MM.1S (cell line): ENCODE measurements around the gene PTCRA.

Experiments
- DNase-seq: peaks from one replicate; pipeline ENCODE4 v3.0.0-alpha.2; 2015
- H2AFZ ChIP-seq: fragments of 300-600 bp; sonication (generic); 2 replicates; pipeline ENCODE4 v1.6.0; 2016; ENCODE audit warnings: antibody characterized with exemption, low read length
- H3F3A ChIP-seq: fragments of 300-600 bp; sonication (generic); 2 replicates; pipeline ENCODE4 v1.6.1; 2016; ENCODE audit warnings: mild to moderate bottlenecking, antibody characterized with exemption, low read length, moderate library complexity, mixed read lengths; ENCODE audit not compliant: insufficient read depth
- H3K27ac ChIP-seq: fragments of 300-600 bp; sonication (generic); 2 replicates; pipeline ENCODE4 v1.5.1; 2016; ENCODE audit warnings: mild to moderate bottlenecking, low read length
- H3K27me3 ChIP-seq: fragments of 300-600 bp; sonication (generic); replicated peaks from 2 replicates; pipeline ENCODE4 v1.6.0; 2016; ENCODE audit warnings: low read length; ENCODE audit not compliant: insufficient read depth
- H3K36me3 ChIP-seq: fragments of 300-600 bp; sonication (generic); replicated peaks from 2 replicates; pipeline ENCODE4 v1.6.1; 2016; ENCODE audit warnings: mild to moderate bottlenecking, low read length, mixed read lengths; ENCODE audit not compliant: insufficient read depth
- H3K4me1 ChIP-seq: fragments of 300-600 bp; sonication (generic); 2 replicates; pipeline ENCODE4 v1.6.1; 2016; ENCODE audit warnings: low read length, mixed read lengths
- H3K4me2 ChIP-seq: fragments of 300-600 bp; sonication (generic); 2 replicates; pipeline ENCODE4 v1.6.0; 2016; ENCODE audit warnings: low read depth, low read length
- H3K4me3 ChIP-seq: fragments of 300-600 bp; sonication (generic); 2 replicates; pipeline ENCODE4 v1.5.1; 2016; ENCODE audit warnings: low read length, mixed read lengths
- H3K79me2 ChIP-seq: fragments of 300-600 bp; sonication (generic); 2 replicates; pipeline ENCODE4 v1.6.1; 2016; ENCODE audit warnings: mixed run types, low read length, mixed read lengths
- H3K9ac ChIP-seq: fragments of 300-600 bp; sonication (generic); 2 replicates; pipeline ENCODE4 v1.6.1; 2016; ENCODE audit warnings: low read length, mixed read lengths
- H3K9me2 ChIP-seq: fragments of 300-600 bp; sonication (generic); replicated peaks from 2 replicates; pipeline ENCODE4 v1.6.1; 2016; ENCODE audit warnings: mild to moderate bottlenecking, low read length, mixed read lengths; ENCODE audit not compliant: insufficient read depth
- H3K9me3 ChIP-seq: fragments of 300-600 bp; sonication (generic); replicated peaks from 2 replicates; pipeline ENCODE4 v1.6.1; 2016; ENCODE audit warnings: mild to moderate bottlenecking, low read length, mixed read lengths; ENCODE audit not compliant: insufficient read depth
- H4K20me1 ChIP-seq: fragments of 300-600 bp; sonication (generic); 2 replicates; pipeline ENCODE4 v1.6.1; 2016; ENCODE audit warnings: mild to moderate bottlenecking, low read length, moderate library complexity, mixed read lengths; ENCODE audit not compliant: insufficient read depth
- EZH2 ChIP-seq: fragments of 300-600 bp; sonication (generic); optimal IDR thresholded peaks from 2 replicates; pipeline ENCODE3; 2017; ENCODE audit warnings: low read depth, mild to moderate bottlenecking, antibody characterized with exemption, low read length, mixed read lengths
- EZH2phosphoT487 ChIP-seq: fragments of 300-600 bp; sonication (generic); IDR thresholded peaks from 2 replicates; pipeline ENCODE4 v1.6.1; 2018; ENCODE audit warnings: antibody characterized with exemption, low read length
- TF ChIP-seq, protein P1 (sequence below): fragments of 300-600 bp; sonication (generic); IDR thresholded peaks from 2 replicates; pipeline ENCODE4 v1.5.1; 2016; ENCODE audit warnings: antibody characterized with exemption, low read length, mixed read lengths

PTCRA gene

DNA sequence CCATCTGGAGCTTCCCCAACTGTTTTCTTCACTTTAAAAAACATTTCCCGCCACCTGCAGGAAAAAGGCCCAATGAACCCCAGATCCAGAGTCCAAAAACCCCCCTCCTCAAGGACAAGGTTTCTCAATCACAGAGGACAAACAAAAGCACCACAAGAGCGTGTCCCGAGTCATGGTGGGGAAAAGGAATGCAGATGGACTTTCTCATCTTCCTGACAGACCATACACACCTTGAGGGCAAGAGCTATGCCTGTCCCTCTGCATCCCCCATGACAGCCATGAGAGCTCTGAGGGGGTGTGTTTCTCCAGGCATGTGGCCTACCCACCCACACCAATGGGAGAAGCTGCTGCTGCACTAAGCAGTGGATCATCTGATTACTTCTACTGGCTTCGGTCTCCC is 54.1 kb downstream of the PTCRA start:
- no peaks in the 10 kb centered on the region for H3K9me2 ChIP-seq
- TF ChIP-seq EZH2 = no peak
- TF ChIP-seq EZH2phosphoT487 = no peak
- TF ChIP-seq, protein P1, sequence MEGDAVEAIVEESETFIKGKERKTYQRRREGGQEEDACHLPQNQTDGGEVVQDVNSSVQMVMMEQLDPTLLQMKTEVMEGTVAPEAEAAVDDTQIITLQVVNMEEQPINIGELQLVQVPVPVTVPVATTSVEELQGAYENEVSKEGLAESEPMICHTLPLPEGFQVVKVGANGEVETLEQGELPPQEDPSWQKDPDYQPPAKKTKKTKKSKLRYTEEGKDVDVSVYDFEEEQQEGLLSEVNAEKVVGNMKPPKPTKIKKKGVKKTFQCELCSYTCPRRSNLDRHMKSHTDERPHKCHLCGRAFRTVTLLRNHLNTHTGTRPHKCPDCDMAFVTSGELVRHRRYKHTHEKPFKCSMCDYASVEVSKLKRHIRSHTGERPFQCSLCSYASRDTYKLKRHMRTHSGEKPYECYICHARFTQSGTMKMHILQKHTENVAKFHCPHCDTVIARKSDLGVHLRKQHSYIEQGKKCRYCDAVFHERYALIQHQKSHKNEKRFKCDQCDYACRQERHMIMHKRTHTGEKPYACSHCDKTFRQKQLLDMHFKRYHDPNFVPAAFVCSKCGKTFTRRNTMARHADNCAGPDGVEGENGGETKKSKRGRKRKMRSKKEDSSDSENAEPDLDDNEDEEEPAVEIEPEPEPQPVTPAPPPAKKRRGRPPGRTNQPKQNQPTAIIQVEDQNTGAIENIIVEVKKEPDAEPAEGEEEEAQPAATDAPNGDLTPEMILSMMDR = no peak
- no peaks in the 10 kb centered on the region for H3K27me3 ChIP-seq
- H3K4me3 ChIP-seq = no peak overlapping the region
- no peaks in the 10 kb centered on the region for H3K4me1 ChIP-seq
- no peaks in the 10 kb centered on the region for H3F3A ChIP-seq
- H3K36me3 ChIP-seq = no peaks in the 10 kb centered on the region
- H4K20me1 ChIP-seq = no peaks in the 10 kb centered on the region
- H3K9me3 ChIP-seq = no peaks in the 10 kb centered on the region
- no peak for DNase-seq
- no peak overlapping the region for H3K9ac ChIP-seq
- H3K27ac ChIP-seq = no peak overlapping the region
- no peaks in the 10 kb centered on the region for H3K79me2 ChIP-seq
- H3K4me2 ChIP-seq = no peak overlapping the region
- no peak overlapping the region for H2AFZ ChIP-seq

DNA sequence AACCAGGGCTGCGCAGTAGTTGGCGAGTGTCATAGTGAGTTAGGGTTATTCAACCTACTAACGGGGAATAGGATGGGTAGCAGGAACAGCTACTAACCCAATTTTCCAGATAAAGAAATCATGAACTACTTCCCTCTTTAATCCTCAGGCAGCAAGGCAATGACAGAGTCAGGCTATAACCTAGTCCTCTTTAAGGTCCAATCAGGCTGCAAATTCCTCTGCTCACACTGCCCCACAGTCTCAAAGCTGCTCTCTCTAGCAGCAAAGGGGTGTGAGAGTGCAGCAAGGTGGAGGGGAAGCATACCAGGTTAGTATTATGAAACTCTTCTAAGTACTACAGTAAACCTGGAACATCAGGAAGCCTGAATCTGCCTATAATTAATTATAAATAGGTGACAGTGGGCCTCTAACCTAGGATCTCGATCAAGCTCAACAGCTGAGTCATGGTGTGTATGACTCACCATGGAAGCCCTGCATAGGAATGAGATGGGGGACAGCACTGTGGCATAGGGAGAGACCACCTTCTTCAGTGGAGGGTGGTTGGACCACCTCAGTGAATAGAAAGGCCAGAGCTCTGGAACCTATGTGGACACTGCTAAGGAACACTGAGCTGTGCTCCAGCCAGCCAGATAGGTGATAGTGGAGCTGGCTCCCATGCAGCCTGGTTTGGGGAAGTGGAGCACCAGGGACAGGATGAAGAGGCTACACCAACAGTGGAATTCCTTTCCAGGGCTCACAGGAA is 55.2 kb downstream of the PTCRA start:
- H3K9ac ChIP-seq = no peak overlapping the region
- no peaks in the 10 kb centered on the region for H3K4me1 ChIP-seq
- H3K27me3 ChIP-seq = no peaks in the 10 kb centered on the region
- no peak overlapping the region for H3K27ac ChIP-seq
- H3K36me3 ChIP-seq = no peaks in the 10 kb centered on the region
- TF ChIP-seq EZH2 (no peak), EZH2phosphoT487 (no peak)
- TF ChIP-seq, protein P1 = no peak
- H3K4me2 ChIP-seq = no peak overlapping the region
- no peak overlapping the region for H2AFZ ChIP-seq
- no peaks in the 10 kb centered on the region for H3K9me2 ChIP-seq
- DNase-seq = no peak
- H3K9me3 ChIP-seq = no peaks in the 10 kb centered on the region
- no peak overlapping the region for H3K4me3 ChIP-seq
- no peaks in the 10 kb centered on the region for H3F3A ChIP-seq
- no peaks in the 10 kb centered on the region for H4K20me1 ChIP-seq
- no peaks in the 10 kb centered on the region for H3K79me2 ChIP-seq

DNA sequence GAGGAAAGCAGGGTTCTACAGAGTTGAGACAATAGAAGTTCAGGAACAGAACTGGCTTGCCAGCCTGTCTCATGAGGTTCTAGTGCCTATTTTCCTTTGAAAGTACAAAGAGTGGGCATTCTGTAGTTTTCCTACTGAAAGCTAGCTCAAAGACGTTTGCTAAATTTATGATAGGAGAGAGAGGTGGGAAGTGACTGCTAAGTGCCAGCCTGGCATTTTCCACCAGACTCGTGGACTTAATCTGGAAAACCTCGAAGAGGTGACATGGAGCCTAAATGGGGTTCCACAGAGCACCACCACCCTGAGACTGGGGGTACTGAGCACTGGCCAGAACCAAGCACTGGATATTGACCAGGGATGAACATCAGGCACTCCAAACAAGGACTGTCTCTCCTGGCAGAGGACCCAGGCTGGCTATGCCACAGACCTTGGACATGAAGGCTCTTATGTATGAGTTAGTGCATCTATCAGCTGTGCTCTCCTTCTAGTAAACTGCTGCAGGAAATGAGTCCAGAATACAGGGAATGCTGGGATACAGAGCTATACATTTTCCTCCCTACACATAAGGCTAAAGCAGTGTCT is 56.0 kb downstream of the PTCRA start:
- Histone ChIP-seq H3F3A (no peaks in the 10 kb centered on the region), H3K4me2 (no peak overlapping the region), H3K27me3 (no peaks in the 10 kb centered on the region), H3K9me3 (no peaks in the 10 kb centered on the region), H3K36me3 (no peaks in the 10 kb centered on the region), H3K4me1 (no peaks in the 10 kb centered on the region), H3K4me3 (no peak overlapping the region), H2AFZ (no peak overlapping the region), H3K9ac (no peak overlapping the region), H3K9me2 (no peaks in the 10 kb centered on the region), H3K79me2 (0 out of 2 replicates have a peak, but pooled peaks cover 2% of the 10 kb centered on the region), H4K20me1 (no peaks in the 10 kb centered on the region), H3K27ac (no peak overlapping the region)
- DNase-seq = no peak
- TF ChIP-seq, protein P1 = no peak
- TF ChIP-seq EZH2 (no peak), EZH2phosphoT487 (no peak)
